ENCODE measurements around the gene CFAP58.

CFAP58 gene

DNA sequence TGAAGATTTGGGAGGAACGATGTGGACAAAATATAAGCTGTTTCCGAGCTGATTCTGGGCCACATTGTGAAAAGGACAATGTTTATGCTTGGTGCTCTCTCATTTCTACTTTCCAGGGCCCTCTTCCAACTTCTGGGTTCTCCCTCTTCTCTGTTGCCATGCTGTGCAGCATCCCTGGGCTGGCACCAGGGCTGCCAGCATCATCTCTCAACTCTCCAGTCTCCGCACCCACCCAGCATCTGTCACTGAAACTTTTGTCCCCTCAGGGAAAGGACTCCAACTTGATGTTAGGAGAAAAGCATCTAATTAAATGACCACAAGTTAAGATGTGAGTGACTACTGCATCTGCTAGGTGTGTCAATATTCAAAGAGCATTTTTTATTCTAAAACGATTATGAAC, 26.7 kb downstream of the CFAP58 start:
- DNase-seq: no peak

DNA sequence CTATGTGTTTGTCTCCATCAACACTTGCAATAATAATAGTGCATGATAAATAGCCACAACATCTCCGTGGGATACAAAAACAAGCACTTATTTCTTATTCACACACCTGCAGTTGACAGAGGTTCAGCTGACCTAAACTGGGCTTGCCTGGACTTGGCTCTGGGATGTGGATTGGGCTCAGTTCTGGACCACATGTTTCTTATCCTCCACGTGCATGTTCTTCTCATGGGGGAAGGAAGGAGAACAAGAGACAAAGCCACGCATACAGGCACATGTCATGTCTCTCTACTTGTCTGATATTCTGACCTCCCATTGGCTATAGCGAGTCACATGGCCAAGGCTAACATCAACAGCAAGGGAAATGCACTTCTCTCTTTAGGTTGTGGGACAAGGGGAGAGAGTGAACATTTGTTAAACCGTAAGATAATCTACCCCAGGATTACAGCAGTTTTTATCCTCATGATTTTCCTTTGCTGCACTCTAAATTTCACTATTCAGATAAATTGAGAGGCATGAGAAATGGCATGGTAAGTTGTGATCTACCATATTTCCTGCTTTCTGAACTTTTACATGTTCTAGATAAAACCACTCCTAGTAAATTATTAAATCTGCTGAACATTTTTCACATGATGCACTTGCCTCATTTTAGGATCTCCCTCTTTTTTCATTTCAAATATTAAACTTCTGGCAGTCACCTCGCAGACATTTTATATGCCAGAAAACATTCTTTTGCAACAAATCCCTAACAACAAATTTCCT, 33.7 kb downstream of the CFAP58 start:
- DNase-seq: no peak

DNA sequence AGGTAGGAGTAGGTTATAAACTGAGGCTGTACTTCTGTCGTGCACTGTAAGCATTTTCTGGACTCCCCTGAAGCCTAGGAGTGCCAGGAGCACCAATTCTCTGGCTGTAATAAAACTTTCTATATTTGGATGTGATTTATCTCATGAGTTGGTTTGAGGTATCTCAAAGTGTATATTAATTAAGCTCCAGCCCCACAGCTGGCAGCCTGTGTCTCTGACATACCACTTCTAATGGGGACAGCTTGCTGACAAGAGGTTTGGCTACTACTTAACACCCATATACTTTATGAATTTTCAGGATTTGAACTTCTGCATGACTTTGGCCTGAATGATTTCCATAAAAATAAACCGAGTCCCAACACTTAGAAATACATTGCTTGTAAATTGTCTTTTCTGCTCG, 35.2 kb downstream of the CFAP58 start:
- DNase-seq: no peak

- DNase-seq: no peak
Observed at GRCh38 chr10:104391150-104391968, 37.7 kb downstream of the CFAP58 start.

DNA sequence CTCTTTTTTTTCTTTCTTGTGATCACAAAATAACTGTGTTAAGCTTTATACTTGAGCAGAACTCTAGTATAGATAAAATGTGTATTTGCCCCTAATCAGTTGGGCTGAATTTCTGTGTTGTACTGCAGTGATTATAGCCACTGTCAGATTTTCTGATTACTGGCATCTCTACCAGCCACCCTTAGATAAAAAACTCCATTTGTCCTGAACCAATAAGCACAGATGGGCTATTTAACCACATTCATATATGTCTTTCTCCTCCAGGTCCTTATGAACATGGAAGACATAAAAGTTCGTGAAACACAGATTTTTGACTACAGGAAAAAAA, 38.3 kb downstream of the CFAP58 start:
- DNase-seq: no peak

DNA sequence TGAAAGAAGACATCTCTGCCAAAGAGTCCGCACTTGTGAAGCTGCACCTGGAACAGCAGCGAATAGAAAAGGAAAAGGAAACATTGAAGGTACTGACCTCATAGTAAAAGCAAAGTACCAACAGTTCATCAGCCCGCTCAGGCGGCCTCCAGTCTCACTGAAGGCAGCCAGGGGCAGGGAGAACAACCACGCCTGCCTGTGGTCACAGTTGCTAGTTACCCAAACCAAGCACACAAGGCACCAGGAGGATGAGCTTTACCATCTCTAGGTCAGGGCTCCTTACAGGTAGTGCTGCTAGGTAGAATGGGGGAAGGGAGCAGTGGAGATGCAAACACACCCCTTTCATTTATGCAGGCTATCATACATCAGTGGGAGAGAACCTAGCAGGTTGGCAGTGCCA, 39.8 kb downstream of the CFAP58 start:
- DNase-seq: no peak

DNA sequence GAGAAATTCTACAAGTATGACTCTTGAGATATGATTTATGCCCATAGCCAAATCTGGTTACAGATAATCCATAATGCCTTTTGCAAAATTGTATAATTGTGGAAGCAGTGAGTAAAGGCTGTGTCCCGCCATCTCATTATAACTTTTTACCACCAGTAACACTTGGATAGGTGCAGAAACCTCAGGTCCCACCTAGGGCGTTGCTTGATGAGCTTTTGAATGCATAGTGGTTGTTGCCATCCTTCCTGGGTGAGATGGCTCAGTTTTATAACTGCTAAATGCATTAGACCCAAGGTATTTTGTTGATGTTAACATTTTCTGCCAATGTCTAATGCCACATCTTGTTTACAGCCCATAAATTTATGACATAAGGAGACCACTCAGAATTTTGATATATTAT, 42.9 kb downstream of the CFAP58 start:
- no peak for DNase-seq

DNA sequence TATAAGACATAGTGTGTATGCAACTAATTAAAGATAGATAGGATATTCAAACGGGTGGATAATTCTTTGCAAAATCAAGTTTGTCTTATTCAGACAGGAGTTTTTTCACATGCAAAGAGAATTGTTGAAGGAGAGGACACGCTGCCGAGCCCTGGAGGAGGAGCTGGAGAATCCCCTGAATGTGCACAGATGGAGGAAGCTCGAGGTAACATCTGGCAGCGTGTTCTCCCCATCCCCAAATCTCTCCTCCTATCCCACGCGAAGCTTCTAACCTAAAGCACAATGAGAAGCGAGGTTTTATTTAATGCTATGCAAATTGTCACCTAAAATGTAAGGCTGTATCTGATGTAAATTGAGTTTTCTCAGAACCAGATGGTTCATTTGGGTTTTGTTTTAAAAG, 50.0 kb downstream of the CFAP58 start:
- peak in 1 of 2 experiments; percentile 5 for DNase-seq

DNA sequence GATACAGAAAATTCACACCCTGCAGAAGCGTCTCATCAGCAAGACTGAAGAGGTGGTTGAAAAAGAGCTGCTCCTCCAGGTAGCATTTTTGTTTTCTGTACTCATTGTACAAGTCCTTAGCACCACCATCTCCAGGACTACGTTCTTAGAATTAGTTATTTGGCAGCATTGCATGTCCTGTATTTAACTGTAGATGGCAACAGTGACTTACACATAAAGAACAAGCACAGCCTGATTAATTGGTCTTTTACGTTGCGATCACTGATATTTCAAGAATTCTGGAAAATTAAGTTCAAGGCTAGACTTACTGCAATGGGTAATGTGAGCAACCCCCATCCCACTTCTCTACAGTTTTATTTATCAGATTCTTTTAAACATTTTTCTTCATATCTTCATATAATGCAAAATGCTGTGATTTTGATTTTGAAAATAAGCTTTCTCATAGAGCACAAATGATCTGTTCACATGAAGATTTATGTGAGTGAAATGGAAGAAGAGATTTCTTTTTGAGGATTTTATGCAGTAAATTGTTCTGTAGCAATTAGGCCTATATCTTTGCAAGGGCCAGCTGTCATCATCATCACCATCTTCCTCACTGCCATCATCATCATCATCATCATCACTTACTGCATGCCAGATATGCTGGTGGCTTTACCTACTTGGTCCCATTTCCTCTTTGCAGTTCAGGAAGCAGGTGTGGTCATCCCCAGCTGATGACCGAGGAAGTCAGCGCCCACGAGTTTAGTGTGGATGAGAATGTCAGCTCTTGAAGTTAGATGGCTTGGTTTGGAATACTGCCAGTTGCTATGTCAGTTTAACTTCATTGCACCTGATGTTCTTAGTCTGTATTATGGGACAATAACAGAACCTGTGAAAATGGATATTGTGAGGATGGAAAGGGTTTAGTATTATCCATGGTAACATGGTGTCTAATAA, 53.4 kb downstream of the CFAP58 start:
- peak in 1 of 2 experiments; percentile 13 for DNase-seq

GRCh38 chr10:104413528-104413927, 59.9 kb downstream of the CFAP58 start:
- DNase-seq: no peak

- DNase-seq: no peak
Observed at GRCh38 chr10:104415526-104416165, 62.0 kb downstream of the CFAP58 start.

DNA sequence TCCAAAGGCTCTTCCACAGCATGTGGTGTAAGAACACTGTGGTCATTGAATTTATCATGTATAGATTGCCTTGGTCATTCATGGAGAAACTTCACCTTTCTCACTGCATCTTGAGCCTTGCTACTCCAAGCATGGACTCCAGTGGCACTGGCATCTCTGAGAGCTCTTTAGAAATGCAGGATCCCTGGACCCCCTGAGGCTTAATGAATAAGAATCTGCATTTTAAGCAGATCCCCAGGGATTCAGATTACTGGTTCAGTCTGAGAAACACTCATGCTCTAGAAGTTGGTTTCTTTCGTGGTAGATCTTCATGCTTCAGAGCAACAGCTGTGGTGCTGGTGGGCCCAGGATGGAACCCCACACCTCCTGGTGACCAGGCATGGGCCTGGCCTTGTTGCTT, 63.2 kb downstream of the CFAP58 start:
- DNase-seq: no peak

- DNase-seq: no peak
Observed at GRCh38 chr10:104417637-104418292, 64.1 kb downstream of the CFAP58 start.

- DNase-seq: no peak
Observed at GRCh38 chr10:104424719-104425118, 71.1 kb downstream of the CFAP58 start.

DNA sequence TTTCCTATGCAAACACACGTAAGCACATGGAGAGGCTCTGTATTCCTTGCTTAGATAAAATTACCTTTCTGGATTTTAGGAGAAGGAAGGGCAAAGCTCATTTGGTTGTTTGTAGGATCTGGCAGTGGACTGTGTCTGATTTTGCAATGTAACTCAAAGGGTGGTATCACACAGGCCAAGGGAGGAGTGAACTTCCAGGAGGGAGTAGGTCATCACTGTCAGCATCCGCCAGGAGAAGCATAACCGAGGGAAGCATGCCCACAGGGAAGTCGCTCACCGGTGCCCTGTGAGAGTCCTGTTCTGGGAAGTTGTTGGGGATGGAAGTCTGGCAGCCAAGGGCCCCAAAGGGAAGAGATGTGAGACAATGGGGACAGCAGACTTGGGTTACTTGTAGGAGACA, 74.4 kb downstream of the CFAP58 start:
- no peak for DNase-seq

- no peak for DNase-seq
Observed at GRCh38 chr10:104429846-104430245, 76.2 kb downstream of the CFAP58 start.

GRCh38 chr10:104430360-104430759, 76.7 kb downstream of the CFAP58 start:
- DNase-seq: no peak

DNA sequence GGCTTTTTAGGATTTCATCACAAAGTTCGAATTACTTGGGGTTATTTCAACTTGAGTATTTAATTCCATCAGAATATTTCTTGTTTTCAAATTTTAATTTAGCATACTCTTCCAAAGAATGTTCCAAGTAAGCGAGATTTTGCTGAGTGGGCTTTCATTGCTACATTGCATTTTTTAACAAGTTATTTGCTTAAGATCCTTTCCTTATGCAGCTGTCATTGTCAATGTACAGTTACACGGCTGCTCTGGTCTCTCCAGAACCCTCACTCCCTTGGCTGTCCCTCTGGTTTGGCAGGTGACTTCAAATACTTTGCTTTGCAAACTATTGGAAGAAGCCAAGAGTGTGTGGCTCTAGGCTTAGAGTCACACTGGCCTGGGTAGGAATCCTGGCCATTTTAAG, 80.0 kb downstream of the CFAP58 start:
- DNase-seq: no peak

GRCh38 chr10:104434601-104435000, 81.0 kb downstream of the CFAP58 start:
- no peak for DNase-seq

DNA sequence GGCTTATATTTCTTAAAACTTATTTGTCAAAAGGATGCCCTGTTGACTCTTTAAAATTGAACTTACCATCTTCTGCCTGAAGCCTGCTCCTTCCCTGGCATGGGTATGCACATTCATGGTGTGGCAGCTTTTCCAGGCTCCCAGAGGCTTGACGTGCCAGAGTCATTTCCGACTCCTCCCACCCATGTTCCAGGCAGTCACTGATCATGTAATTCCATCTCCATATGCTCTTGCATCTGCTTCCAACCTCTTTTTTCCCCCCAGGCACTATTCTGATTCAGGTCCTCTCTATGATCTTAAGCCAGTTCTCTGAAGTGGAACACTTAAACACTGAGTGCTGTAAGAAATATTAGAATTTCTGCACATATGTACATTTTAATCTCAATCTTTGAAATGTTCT, 82.2 kb downstream of the CFAP58 start:
- DNase-seq: peak in 1 of 2 experiments; percentile 36

DNA sequence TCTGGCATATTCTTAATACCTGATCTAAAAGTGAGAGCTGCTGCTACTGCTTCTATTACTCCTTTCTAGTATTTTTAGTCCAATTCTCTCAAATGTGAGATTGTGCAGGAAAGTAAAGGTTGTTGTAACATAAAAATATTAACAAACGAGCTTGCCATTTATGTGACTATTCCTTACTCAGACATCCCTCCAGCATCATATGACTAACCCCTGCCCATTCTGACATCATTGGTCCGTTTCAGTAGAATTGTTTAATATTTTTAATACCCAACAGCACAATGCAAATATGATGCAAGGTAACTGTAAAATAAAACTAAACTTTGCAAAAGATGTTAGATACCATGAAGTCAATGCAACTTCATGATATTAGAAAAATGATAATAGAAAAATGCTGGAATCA, 83.6 kb downstream of the CFAP58 start:
- no peak for DNase-seq

DNA sequence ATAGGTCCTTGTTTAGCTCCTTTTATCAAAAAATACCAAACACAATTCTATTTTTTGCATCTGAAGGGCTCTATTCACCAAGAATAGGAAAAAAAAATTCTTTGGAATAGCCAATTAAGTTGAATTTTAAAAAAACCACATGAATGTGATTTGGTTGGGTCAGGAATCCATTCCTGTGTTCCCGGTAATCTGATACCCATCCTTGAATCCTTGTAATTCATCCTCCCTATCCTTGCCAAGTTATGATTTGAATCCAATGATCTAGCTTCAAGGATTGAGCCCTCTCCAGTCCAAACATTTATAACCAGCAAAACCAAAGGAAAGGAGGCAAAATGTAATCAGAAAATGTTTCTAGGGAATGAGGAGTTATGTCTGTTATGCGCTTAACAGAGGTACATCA, 86.6 kb downstream of the CFAP58 start:
- DNase-seq: no peak

Data from NCI-H524 (cell line).